Esophagus muscularis mucosa (tissue), 3 donors: ENCODE results near the gene ERBIN.

Experiments used
- POLR2A ChIP-seq: fragments of 450-650 bp; IDR thresholded peaks from one replicate; pipeline ENCODE4 v1.6.1; 2017; ENCODE audit warnings: antibody characterized with exemption, moderate library complexity, mild to moderate bottlenecking, low read depth
- TF ChIP-seq, protein P1 (sequence below), 3 experiments: fragments of 200-600 bp in 2 of 3; fragments of 450-650 bp in 1 of 3; sonication (generic) in 2 of 3; IDR thresholded peaks; one replicate each; pipeline ENCODE4 v1.5.1; 2017 to 2019; ENCODE audit warnings: antibody characterized with exemption in 3 of 3, mild to moderate bottlenecking in 2 of 3, moderate library complexity in 1 of 3

DNA sequence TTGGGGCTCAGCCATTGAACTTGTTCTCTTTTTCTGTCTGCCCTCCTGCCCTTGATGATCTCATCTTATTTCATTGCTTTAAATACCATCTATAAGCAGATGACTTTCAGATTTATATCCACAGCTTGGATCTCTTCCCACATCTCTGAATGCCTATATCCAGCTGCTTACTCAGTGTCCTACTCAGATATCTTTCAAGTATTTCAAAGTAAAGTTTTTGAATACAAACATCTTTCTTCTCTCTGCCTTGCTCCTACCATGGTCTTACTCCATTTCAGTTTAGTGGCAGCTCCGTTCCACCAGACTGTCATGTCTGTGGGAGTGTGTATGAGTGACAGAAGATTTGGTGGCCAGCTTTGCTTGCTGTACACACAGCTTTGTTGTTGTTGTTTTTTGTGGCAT is 59.7 kb downstream of the ERBIN start:
- TF ChIP-seq, protein P1, sequence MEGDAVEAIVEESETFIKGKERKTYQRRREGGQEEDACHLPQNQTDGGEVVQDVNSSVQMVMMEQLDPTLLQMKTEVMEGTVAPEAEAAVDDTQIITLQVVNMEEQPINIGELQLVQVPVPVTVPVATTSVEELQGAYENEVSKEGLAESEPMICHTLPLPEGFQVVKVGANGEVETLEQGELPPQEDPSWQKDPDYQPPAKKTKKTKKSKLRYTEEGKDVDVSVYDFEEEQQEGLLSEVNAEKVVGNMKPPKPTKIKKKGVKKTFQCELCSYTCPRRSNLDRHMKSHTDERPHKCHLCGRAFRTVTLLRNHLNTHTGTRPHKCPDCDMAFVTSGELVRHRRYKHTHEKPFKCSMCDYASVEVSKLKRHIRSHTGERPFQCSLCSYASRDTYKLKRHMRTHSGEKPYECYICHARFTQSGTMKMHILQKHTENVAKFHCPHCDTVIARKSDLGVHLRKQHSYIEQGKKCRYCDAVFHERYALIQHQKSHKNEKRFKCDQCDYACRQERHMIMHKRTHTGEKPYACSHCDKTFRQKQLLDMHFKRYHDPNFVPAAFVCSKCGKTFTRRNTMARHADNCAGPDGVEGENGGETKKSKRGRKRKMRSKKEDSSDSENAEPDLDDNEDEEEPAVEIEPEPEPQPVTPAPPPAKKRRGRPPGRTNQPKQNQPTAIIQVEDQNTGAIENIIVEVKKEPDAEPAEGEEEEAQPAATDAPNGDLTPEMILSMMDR (IDR thresholded peaks at IDR 0.05), result no peak
- no peak for TF ChIP-seq POLR2A
